ENCODE measurements around the gene FOLH1.
"Not testable (repeated sequence)": the region's sequence is repeated elsewhere in the genome, so short reads cannot be mapped to it uniquely, and the experiment has no call there.

DNA sequence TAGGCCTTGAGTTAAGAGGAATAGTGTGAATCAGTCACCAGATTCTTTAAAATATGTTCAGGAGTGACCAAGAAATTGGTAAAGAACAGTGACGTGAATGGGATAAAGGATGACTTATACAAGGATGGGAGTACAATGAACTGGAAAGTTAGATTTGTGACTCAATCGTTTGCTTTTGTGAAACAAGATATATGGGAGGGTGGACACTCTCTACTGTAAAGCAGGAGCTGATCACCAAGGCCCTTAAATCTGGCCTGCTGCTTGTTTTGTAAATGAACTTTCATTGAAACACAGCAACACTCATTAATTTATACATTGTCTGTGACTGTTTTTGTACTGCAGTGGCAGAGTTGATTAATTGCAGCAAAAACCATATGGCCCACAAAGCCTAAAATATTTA lies 46.7 kb upstream of the FOLH1 start:
- TF ChIP-seq, protein P1, sequence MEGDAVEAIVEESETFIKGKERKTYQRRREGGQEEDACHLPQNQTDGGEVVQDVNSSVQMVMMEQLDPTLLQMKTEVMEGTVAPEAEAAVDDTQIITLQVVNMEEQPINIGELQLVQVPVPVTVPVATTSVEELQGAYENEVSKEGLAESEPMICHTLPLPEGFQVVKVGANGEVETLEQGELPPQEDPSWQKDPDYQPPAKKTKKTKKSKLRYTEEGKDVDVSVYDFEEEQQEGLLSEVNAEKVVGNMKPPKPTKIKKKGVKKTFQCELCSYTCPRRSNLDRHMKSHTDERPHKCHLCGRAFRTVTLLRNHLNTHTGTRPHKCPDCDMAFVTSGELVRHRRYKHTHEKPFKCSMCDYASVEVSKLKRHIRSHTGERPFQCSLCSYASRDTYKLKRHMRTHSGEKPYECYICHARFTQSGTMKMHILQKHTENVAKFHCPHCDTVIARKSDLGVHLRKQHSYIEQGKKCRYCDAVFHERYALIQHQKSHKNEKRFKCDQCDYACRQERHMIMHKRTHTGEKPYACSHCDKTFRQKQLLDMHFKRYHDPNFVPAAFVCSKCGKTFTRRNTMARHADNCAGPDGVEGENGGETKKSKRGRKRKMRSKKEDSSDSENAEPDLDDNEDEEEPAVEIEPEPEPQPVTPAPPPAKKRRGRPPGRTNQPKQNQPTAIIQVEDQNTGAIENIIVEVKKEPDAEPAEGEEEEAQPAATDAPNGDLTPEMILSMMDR (IDR thresholded peaks at IDR 0.05; ENCODE audit: control extremely low read depth in 1 of 3, insufficient read depth in 1 of 3, low read depth in 1 of 3, low read length in 3 of 3): not testable (repeated sequence)
- TF ChIP-seq EZH2 (IDR thresholded peaks at IDR 0.05; ENCODE audit: low read depth, low read length, severe bottlenecking); CBX8 (IDR thresholded peaks at IDR 0.05; ENCODE audit: borderline replicate concordance, low read depth, low read length); GABPA (IDR thresholded peaks at IDR 0.05; ENCODE audit: borderline replicate concordance, insufficient read depth, low read length); BRCA1 (IDR thresholded peaks at IDR 0.05; ENCODE audit: low read depth, low read length); EP300 (IDR thresholded peaks at IDR 0.05; ENCODE audit: borderline replicate concordance in 1 of 2, low read depth in 2 of 2, low read length in 2 of 2); ZNF274 (IDR thresholded peaks at IDR 0.05; ENCODE audit: borderline replicate concordance, extremely low read depth, low read length); EGR1 (IDR thresholded peaks at IDR 0.05; ENCODE audit: borderline replicate concordance, low read depth, low read length): not testable (repeated sequence)
- TF ChIP-seq, protein P2, sequence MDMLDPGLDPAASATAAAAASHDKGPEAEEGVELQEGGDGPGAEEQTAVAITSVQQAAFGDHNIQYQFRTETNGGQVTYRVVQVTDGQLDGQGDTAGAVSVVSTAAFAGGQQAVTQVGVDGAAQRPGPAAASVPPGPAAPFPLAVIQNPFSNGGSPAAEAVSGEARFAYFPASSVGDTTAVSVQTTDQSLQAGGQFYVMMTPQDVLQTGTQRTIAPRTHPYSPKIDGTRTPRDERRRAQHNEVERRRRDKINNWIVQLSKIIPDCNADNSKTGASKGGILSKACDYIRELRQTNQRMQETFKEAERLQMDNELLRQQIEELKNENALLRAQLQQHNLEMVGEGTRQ (IDR thresholded peaks at IDR 0.05; ENCODE audit: low read length): not testable (repeated sequence)
- TF ChIP-seq, protein P3, sequence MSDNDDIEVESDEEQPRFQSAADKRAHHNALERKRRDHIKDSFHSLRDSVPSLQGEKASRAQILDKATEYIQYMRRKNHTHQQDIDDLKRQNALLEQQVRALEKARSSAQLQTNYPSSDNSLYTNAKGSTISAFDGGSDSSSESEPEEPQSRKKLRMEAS (IDR thresholded peaks at IDR 0.05): not testable (repeated sequence)

Measured in H1 (cell line).